ENCODE results near the gene MPC1.
"Not testable (repeated sequence)": the region's sequence is repeated elsewhere in the genome, so short reads cannot be mapped to it uniquely, and the experiment has no call there.

Gene MPC1

DNA sequence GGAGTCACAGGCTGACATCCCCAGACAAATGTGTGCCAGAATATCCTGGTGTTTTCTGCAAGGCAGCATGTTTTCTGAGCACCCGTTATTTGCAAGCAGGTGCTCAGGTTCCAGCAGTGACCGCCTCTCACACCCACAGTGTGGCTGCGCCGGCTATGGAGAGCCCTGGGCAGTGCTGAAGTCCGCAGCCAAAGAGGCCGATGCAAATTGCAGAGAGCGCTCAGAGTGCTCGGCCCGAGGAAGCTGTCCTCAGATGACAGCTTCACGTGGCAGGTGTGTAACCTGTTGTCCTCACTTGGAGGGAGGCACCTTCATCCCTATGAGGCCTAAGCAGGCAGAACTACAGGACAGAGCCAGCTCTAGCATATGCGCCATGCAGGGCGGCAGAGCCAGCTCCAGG, 23.5 kb upstream of the MPC1 start:
- H3K9me3 ChIP-seq (ENCODE audit: control insufficient read depth, low read length): no peaks in the 10 kb centered on the region
- H3K27ac ChIP-seq (ENCODE audit: insufficient read depth, low read depth, low read length, poor library complexity, severe bottlenecking): no peak overlapping the region
- H3K27me3 ChIP-seq (ENCODE audit: control insufficient read depth, insufficient read depth, low read length, poor library complexity, severe bottlenecking): no peaks in the 10 kb centered on the region
- 93 to 94% methylated on average over 12 of the region's 12 CpGs for WGBS, 2 experiments
- H3K4me1 ChIP-seq (ENCODE audit: control insufficient read depth, insufficient read depth, low read length): no peaks in the 10 kb centered on the region
- no peaks in the 10 kb centered on the region for H3K36me3 ChIP-seq (ENCODE audit: control insufficient read depth, insufficient read depth, low read length)
- no peak overlapping the region for H3K4me3 ChIP-seq (ENCODE audit: insufficient read depth, low read depth, low read length)

DNA sequence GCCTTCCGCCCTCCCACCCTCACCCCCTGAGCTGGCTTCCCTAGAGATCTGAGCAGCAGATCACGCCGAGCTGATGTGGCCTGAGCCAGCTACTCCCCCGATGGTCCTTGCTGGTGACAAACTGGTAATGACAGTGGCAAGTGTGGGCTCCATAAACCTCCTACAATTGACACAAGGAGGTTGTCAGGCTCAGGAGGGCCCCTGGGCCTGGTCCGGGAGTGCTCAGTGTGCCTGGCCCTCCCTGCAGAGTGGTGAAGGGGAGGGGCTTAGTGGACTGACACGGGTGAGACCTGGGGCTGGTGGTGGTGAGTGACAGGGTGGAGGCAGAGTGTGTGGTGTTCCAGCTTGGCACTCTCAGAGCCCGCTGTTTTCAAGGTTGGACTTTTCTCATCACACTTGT, 22.6 kb upstream of the MPC1 start:
- Histone ChIP-seq H3K4me1 (ENCODE audit: control insufficient read depth, insufficient read depth, low read length) (no peaks in the 10 kb centered on the region), H3K27me3 (ENCODE audit: control insufficient read depth, insufficient read depth, low read length, poor library complexity, severe bottlenecking) (no peaks in the 10 kb centered on the region), H3K36me3 (ENCODE audit: control insufficient read depth, insufficient read depth, low read length) (no peaks in the 10 kb centered on the region), H3K4me3 (ENCODE audit: insufficient read depth, low read depth, low read length) (no peak overlapping the region), H3K9me3 (ENCODE audit: control insufficient read depth, low read length) (no peaks in the 10 kb centered on the region), H3K27ac (ENCODE audit: insufficient read depth, low read depth, low read length, poor library complexity, severe bottlenecking) (no peak overlapping the region)
- 77 to 81% methylated on average over 7 of the region's 7 CpGs for WGBS, 2 experiments

DNA sequence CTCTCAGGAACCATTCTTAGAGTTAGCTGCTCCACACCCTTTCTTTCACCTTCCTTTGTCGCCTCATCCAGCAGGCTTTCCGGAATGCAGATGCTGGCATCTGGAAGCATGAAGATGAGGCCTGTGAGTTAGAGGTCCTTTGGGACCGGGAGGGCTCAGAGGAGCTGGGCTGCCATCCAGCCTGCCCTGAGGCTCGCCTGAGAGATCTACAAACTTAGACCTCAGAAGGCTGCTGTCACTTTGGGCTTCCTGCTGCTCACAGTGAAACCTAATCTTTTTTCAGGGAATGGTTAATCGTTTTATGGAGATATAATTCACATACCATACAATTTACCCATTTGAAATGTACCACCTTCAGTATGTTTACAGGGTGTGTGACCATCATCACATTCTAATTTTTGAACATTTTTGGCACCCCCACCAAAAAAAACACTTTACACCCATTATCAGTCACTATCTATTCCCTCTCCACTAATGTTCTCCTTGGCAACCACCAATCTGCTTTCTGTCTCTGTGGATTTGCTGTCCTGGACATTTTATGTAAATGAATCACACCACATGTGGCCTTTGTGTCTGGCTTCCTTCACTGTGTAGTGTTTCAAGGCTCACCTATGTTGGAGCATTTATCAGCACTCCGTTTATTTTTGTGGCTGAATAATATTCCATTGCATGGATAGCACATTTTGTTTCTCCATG, 20.0 kb upstream of the MPC1 start:
- no peaks in the 10 kb centered on the region for H3K9me3 ChIP-seq (ENCODE audit: control insufficient read depth, low read length)
- H3K4me1 ChIP-seq (ENCODE audit: control insufficient read depth, insufficient read depth, low read length): no peaks in the 10 kb centered on the region
- H3K27me3 ChIP-seq (ENCODE audit: control insufficient read depth, insufficient read depth, low read length, poor library complexity, severe bottlenecking): no peaks in the 10 kb centered on the region
- H3K4me3 ChIP-seq (ENCODE audit: insufficient read depth, low read depth, low read length): no peak overlapping the region
- H3K27ac ChIP-seq (ENCODE audit: insufficient read depth, low read depth, low read length, poor library complexity, severe bottlenecking): no peak overlapping the region
- WGBS, 2 experiments: 90 to 96% methylated on average over 6 of the region's 6 CpGs
- H3K36me3 ChIP-seq (ENCODE audit: control insufficient read depth, insufficient read depth, low read length): no peaks in the 10 kb centered on the region

DNA sequence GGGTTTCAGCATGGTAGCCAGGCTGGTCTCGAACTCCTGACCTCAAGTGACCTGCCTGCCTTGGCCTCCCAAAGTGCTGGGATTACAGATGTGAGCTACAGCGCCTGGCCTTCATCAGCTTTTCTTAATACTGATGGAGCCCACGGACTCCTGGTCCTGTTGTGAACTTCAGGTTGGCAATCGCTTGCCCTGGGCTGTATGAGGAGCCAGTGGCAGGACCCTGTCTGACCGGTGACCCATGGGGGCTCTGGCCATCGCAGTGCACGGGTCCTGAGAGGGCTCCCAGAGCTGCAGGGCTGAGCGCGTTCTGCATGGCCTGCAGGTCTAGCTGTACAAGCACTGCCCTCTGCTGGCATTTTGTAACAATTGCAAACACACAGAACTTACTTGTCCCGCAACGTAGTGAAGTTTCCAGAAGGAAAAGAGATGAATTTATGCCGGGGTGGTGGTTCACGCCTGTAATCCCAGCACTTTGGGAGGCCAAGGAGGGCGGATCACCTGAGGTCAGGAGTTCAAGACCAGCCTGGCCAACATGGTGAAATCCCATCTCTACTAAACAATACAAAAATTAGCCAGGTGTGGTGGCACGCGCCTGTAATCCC, 18.0 kb upstream of the MPC1 start:
- not testable (repeated sequence) for H3K27ac ChIP-seq (ENCODE audit: insufficient read depth, low read depth, low read length, poor library complexity, severe bottlenecking); H3K9me3 ChIP-seq (ENCODE audit: control insufficient read depth, low read length); H3K4me3 ChIP-seq (ENCODE audit: insufficient read depth, low read depth, low read length); H3K27me3 ChIP-seq (ENCODE audit: control insufficient read depth, insufficient read depth, low read length, poor library complexity, severe bottlenecking); H3K4me1 ChIP-seq (ENCODE audit: control insufficient read depth, insufficient read depth, low read length); H3K36me3 ChIP-seq (ENCODE audit: control insufficient read depth, insufficient read depth, low read length)
- WGBS, 2 experiments: 36 to 40% methylated on average over 16 of the region's 16 CpGs

DNA sequence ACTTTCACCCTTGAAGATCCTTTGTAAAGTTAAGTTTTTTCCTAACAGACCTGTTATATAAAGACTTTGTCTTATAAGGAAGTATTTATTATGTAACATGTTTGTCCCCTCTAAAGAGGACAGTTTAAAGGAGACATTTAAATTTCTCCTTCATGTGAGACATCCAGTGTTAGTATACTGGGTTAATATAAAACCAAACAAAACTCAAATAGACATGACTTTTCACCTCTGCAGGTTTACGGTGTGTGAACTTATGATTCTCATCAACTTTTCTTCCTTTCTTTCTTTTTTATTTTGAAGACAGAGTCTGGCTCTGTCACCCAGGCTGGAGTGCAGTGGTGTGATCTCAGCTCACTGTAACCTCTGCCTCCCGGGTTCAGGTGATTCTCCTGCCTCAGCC, 17.4 kb upstream of the MPC1 start:
- H3K4me3 ChIP-seq (ENCODE audit: insufficient read depth, low read depth, low read length): no peak overlapping the region
- no peaks in the 10 kb centered on the region for H3K27me3 ChIP-seq (ENCODE audit: control insufficient read depth, insufficient read depth, low read length, poor library complexity, severe bottlenecking)
- H3K4me1 ChIP-seq (ENCODE audit: control insufficient read depth, insufficient read depth, low read length): no peaks in the 10 kb centered on the region
- H3K36me3 ChIP-seq (ENCODE audit: control insufficient read depth, insufficient read depth, low read length): no peaks in the 10 kb centered on the region
- no peaks in the 10 kb centered on the region for H3K9me3 ChIP-seq (ENCODE audit: control insufficient read depth, low read length)
- no peak overlapping the region for H3K27ac ChIP-seq (ENCODE audit: insufficient read depth, low read depth, low read length, poor library complexity, severe bottlenecking)
- 88 to 96% methylated on average over 2 of the region's 2 CpGs for WGBS, 2 experiments

DNA sequence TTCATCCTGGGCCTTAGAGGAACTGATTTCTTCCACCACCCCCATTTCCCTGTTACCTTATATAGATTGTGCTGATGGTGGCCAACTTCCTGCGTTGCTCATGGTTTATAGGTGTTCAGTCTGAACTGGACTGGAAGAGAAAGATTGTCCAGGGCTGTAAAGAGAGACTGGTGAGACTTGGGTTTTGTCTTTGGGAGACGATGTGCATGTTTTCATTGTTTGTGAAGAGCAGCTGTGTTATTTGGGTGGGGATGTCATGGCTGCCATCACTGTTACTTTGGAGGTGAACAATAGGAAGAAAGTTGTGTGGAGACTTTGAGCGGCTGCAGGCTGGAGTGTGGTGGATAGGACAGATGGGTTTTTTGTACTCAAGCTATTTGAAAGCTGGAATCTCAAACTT, 15.6 kb upstream of the MPC1 start:
- Histone ChIP-seq H3K9me3 (ENCODE audit: control insufficient read depth, low read length) (no peaks in the 10 kb centered on the region), H3K4me1 (ENCODE audit: control insufficient read depth, insufficient read depth, low read length) (no peaks in the 10 kb centered on the region), H3K27ac (ENCODE audit: insufficient read depth, low read depth, low read length, poor library complexity, severe bottlenecking) (no peak overlapping the region), H3K36me3 (ENCODE audit: control insufficient read depth, insufficient read depth, low read length) (no peaks in the 10 kb centered on the region), H3K4me3 (ENCODE audit: insufficient read depth, low read depth, low read length) (no peak overlapping the region), H3K27me3 (ENCODE audit: control insufficient read depth, insufficient read depth, low read length, poor library complexity, severe bottlenecking) (no peaks in the 10 kb centered on the region)
- 97 to 98% methylated on average over 3 of the region's 3 CpGs for WGBS, 2 experiments

DNA sequence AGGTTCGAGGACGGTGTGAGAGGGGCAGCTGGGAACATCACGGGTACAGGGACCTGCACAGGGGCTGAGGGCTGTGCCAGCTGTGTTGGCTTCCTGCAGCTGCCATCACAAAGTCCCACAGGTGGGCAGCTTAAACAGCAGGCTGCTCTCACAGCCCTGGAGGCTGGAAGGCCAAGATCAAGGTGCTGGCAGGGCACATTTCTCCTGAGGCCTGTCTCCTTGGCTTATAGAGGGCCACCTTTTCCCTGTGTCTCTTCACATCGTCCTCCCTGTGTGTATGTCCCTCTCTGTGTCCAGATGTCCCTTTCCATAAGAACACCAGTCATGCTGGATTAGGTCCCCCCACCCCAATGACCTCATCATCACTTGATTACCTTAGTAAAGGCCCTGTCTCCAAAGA, 15.1 kb upstream of the MPC1 start:
- no peaks in the 10 kb centered on the region for H3K27me3 ChIP-seq (ENCODE audit: control insufficient read depth, insufficient read depth, low read length, poor library complexity, severe bottlenecking)
- no peaks in the 10 kb centered on the region for H3K4me1 ChIP-seq (ENCODE audit: control insufficient read depth, insufficient read depth, low read length)
- H3K9me3 ChIP-seq (ENCODE audit: control insufficient read depth, low read length): no peaks in the 10 kb centered on the region
- 91 to 92% methylated on average over 4 of the region's 4 CpGs for WGBS, 2 experiments
- H3K36me3 ChIP-seq (ENCODE audit: control insufficient read depth, insufficient read depth, low read length): no peaks in the 10 kb centered on the region
- H3K4me3 ChIP-seq (ENCODE audit: insufficient read depth, low read depth, low read length): no peak overlapping the region
- H3K27ac ChIP-seq (ENCODE audit: insufficient read depth, low read depth, low read length, poor library complexity, severe bottlenecking): no peak overlapping the region

DNA sequence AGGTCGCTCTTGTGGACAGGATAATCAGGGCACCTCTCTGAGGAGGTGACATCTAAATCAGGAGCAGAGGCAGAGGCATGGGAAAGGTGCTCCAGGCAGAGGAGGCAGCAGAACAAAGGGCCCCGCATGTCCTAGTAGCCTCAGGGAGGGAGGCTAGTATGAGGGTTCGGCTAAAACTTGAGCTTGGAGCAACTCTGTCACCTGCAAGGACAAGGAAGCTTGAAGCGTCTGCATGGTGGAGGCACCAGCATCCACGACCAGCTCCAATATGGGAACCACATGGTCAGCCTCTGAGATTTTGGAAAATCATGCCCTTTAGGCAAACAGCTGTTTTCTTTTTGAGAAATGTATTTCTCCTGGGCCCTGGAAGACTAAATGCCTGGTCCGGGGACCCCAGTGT, 13.0 kb upstream of the MPC1 start:
- no peak overlapping the region for H3K27ac ChIP-seq (ENCODE audit: insufficient read depth, low read depth, low read length, poor library complexity, severe bottlenecking)
- 92 to 93% methylated on average over 6 of the region's 6 CpGs for WGBS, 2 experiments
- no peaks in the 10 kb centered on the region for H3K4me1 ChIP-seq (ENCODE audit: control insufficient read depth, insufficient read depth, low read length)
- no peaks in the 10 kb centered on the region for H3K9me3 ChIP-seq (ENCODE audit: control insufficient read depth, low read length)
- H3K36me3 ChIP-seq (ENCODE audit: control insufficient read depth, insufficient read depth, low read length): no peaks in the 10 kb centered on the region
- no peak overlapping the region for H3K4me3 ChIP-seq (ENCODE audit: insufficient read depth, low read depth, low read length)
- no peaks in the 10 kb centered on the region for H3K27me3 ChIP-seq (ENCODE audit: control insufficient read depth, insufficient read depth, low read length, poor library complexity, severe bottlenecking)

DNA sequence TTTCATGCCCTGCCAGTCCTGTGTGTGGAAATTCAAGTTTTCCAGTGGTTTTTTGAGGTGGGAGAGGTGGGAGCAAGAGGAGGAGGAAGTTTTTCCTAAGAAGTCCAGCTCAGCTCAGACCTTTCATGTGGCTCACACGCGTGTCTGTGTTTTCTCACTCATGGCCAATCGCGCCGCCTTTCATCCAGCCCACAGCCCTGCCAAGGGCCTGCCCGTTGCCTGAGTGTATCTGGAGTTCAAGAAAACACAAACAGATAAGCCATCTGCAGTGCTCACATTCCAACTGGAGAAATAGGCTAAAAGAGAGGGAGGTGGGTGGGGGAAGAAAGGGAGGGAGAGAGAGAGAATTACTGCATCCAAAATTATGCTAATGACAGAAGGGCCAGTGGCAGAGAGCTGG, 12.6 kb upstream of the MPC1 start:
- Histone ChIP-seq H3K36me3 (ENCODE audit: control insufficient read depth, insufficient read depth, low read length) (no peaks in the 10 kb centered on the region), H3K27ac (ENCODE audit: insufficient read depth, low read depth, low read length, poor library complexity, severe bottlenecking) (no peak overlapping the region), H3K27me3 (ENCODE audit: control insufficient read depth, insufficient read depth, low read length, poor library complexity, severe bottlenecking) (no peaks in the 10 kb centered on the region), H3K4me3 (ENCODE audit: insufficient read depth, low read depth, low read length) (no peak overlapping the region), H3K4me1 (ENCODE audit: control insufficient read depth, insufficient read depth, low read length) (no peaks in the 10 kb centered on the region), H3K9me3 (ENCODE audit: control insufficient read depth, low read length) (no peaks in the 10 kb centered on the region)
- 92 to 94% methylated on average over 6 of the region's 6 CpGs for WGBS, 2 experiments

DNA sequence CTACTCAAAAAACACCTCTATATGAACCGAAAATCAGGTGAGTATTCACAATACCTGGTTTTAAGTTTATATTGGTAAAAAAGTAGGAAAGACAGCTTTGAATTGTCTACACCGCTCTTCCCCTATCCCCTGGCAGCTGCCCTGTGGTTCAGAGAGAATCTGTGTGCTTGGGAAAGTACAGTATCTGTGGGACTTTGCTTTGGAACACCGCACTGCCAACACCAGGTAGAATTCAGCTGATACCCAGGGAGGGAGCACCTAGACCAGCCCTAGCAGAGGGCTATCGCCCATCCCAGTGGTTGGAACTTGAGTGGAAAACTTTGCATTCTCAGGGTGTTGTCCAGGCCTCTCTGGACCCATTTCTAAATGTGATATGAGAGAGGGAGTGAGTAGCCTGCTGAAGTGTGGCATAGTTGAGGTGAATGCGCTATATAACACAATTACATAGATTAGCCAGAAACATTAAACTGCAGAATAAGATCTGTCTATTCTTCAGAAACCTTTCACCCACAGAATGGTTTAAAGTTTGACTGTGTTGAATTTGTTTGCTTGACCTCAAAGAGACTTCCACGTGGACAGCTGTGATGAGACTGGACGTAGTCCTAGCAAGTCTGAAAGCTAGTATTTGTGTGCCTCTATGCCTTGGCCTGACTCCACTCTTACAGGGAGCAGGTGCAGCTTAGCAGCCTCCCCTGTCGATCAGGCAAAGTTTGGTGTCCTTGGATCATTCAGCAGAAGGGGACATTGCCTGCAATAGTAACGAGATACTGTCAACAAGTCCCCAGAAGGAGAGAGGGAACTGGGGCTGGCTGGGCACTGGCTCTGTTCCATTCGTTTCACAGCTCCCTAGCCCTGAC, 11.5 kb upstream of the MPC1 start:
- 88 to 89% methylated on average over 8 to 10 of the region's 10 CpGs for WGBS, 2 experiments
- H3K36me3 ChIP-seq (ENCODE audit: control insufficient read depth, insufficient read depth, low read length): no peaks in the 10 kb centered on the region
- no peaks in the 10 kb centered on the region for H3K27me3 ChIP-seq (ENCODE audit: control insufficient read depth, insufficient read depth, low read length, poor library complexity, severe bottlenecking)
- no peaks in the 10 kb centered on the region for H3K4me1 ChIP-seq (ENCODE audit: control insufficient read depth, insufficient read depth, low read length)
- no peak overlapping the region for H3K27ac ChIP-seq (ENCODE audit: insufficient read depth, low read depth, low read length, poor library complexity, severe bottlenecking)
- no peak overlapping the region for H3K4me3 ChIP-seq (ENCODE audit: insufficient read depth, low read depth, low read length)
- H3K9me3 ChIP-seq (ENCODE audit: control insufficient read depth, low read length): no peaks in the 10 kb centered on the region

All from ectodermal cell (in vitro differentiated cells).